ENCODE measurements around the gene SDE2.

DNA sequence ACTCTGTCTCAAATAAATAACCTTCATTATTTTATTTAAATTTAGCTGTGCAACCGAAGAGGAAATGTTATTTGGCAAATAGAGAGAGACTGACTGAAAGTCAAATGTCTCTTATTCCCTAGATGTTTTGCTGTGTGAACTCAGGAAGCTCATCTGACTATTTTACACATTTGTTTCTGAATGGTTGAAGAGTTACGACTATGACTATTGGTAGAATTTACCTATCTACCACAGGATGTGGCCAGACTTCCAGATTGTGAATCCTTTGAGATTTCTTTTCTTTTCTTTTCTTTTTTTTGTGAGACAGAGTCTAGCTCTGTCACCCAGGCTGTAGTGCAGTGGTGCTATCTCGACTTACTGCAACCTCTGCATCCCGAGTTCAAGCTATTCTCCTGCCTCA, 5.3 kb upstream of the SDE2 start:
- TF ChIP-seq, protein P1, sequence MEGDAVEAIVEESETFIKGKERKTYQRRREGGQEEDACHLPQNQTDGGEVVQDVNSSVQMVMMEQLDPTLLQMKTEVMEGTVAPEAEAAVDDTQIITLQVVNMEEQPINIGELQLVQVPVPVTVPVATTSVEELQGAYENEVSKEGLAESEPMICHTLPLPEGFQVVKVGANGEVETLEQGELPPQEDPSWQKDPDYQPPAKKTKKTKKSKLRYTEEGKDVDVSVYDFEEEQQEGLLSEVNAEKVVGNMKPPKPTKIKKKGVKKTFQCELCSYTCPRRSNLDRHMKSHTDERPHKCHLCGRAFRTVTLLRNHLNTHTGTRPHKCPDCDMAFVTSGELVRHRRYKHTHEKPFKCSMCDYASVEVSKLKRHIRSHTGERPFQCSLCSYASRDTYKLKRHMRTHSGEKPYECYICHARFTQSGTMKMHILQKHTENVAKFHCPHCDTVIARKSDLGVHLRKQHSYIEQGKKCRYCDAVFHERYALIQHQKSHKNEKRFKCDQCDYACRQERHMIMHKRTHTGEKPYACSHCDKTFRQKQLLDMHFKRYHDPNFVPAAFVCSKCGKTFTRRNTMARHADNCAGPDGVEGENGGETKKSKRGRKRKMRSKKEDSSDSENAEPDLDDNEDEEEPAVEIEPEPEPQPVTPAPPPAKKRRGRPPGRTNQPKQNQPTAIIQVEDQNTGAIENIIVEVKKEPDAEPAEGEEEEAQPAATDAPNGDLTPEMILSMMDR (IDR thresholded peaks at IDR 0.05) = no peak
- no peak for TF ChIP-seq POLR2A (IDR thresholded peaks at IDR 0.05)
